DND-41 (cell line): ENCODE measurements around the gene SET.

Source experiments
- ATAC-seq: fragments of 200-7000 bp; cut with Tn5 transposase; 3 replicates; pipeline ENCODE4 v1.9.1; 2021; ENCODE audit warnings: low read depth; ENCODE audit not compliant: insufficient read depth
- DNase-seq: peaks from one replicate; pipeline ENCODE4 v3.0.0-alpha.2; 2020
- H2AFZ ChIP-seq: 2 replicates; pipeline ENCODE4 v1.6.0; 2012; ENCODE audit warnings: low read depth, low read length
- H3K27ac ChIP-seq: 2 replicates; pipeline ENCODE4 v1.5.1; 2012; ENCODE audit warnings: low read length, inconsistent platforms
- H3K27me3 ChIP-seq: fragments of 200-600 bp; sonication (generic); 2 replicates; pipeline ENCODE4 v1.6.0; 2012; ENCODE audit warnings: low read length, mild to moderate bottlenecking, inconsistent platforms; ENCODE audit not compliant: insufficient read depth, poor library complexity
- H3K36me3 ChIP-seq: 2 replicates; pipeline ENCODE4 v1.5.1; 2012; ENCODE audit warnings: low read length, inconsistent platforms; ENCODE audit not compliant: insufficient read depth
- H3K4me1 ChIP-seq: 2 replicates; pipeline ENCODE4 v1.5.1; 2012; ENCODE audit warnings: mild to moderate bottlenecking, low read length; ENCODE audit not compliant: insufficient read depth
- H3K4me2 ChIP-seq: 2 replicates; pipeline ENCODE4 v1.6.0; 2012; ENCODE audit warnings: mild to moderate bottlenecking, moderate library complexity, low read length, inconsistent platforms; ENCODE audit not compliant: insufficient read depth
- H3K4me3 ChIP-seq, 2 experiments: fragments of 200-600 bp in 1 of 2; shearing (Covaris generic) in 1 of 2; 2 replicates each; pipeline ENCODE4 v1.5.1; 2012 to 2016; ENCODE audit warnings: inconsistent platforms in 2 of 2, low read length in 2 of 2, mild to moderate bottlenecking in 2 of 2, low read depth in 1 of 2, moderate library complexity in 1 of 2
- H3K79me2 ChIP-seq: 2 replicates; pipeline ENCODE4 v1.6.0; 2012; ENCODE audit warnings: low read length, inconsistent platforms; ENCODE audit not compliant: insufficient read depth
- H3K9ac ChIP-seq: 2 replicates; pipeline ENCODE4 v1.6.0; 2012; ENCODE audit warnings: low read depth, mild to moderate bottlenecking, inconsistent platforms, low read length, moderate library complexity
- H3K9me3 ChIP-seq: 2 replicates; pipeline ENCODE4 v1.5.1; 2012; ENCODE audit warnings: low read length, moderate library complexity, mild to moderate bottlenecking, inconsistent platforms; ENCODE audit not compliant: insufficient read depth, severe bottlenecking
- H4K20me1 ChIP-seq: 2 replicates; pipeline ENCODE4 v1.6.0; 2012; ENCODE audit warnings: low read length; ENCODE audit not compliant: insufficient read depth
- CTCF ChIP-seq: IDR thresholded peaks from 2 replicates; pipeline ENCODE4 v1.5.1; 2012; ENCODE audit warnings: borderline replicate concordance, low read length, moderate library complexity, mild to moderate bottlenecking; ENCODE audit not compliant: poor library complexity, severe bottlenecking; ENCODE audit errors: extremely low read depth
- EZH2 ChIP-seq: IDR thresholded peaks from 3 replicates; pipeline ENCODE4 v1.6.1; 2012; ENCODE audit warnings: borderline replicate concordance, low read depth, mild to moderate bottlenecking, moderate library complexity, low read length, inconsistent platforms; ENCODE audit not compliant: severe bottlenecking

The SET gene

DNA sequence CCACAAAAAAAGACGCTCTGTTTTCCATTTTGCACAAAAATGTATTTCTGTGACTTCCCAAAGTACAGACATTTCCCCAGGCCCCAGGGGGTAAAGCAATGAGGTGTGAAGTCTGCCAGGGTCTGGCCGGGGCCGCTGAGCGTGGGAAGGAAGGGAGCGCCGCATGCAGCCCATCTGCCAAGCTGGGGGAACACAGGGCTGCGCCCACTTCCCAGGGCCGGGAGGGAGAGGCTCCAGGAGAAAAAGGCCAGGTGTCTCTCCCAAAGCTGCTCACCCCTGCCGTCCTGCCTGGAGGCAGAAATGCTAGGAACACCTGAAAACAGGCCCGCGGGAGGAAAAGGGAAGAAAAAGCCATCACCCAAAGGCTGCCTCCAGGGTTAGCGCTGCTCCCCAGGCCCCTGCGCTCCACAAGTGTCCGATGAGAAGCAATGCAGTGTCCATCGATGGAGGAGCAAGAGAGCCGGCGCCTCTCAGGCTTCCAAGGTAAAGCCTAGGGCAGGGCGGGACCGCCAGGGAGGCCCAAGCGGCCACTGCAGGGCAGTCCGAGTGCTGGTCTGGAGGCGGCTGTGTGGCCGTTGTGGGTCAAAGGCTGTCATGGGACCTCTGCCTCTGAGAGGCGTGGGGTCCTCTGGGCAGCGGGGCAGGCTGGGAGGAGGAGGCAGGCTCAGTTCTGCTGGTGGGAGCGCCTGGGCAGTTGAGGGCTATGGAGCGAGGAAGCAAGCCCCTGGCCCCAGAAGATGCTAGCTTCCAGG is 40.9 kb downstream of the SET start:
- H4K20me1 ChIP-seq, result no peaks in the 10 kb centered on the region
- DNase-seq, result no peak
- ATAC-seq, result no peak
- H3K4me2 ChIP-seq, result no peak overlapping the region
- no peak overlapping the region for H3K4me3 ChIP-seq
- peaks cover 3% of the 10 kb centered on the region; the same call in 1 of the 2 replicates for H3K79me2 ChIP-seq
- H3K27me3 ChIP-seq, result no peaks in the 10 kb centered on the region
- H2AFZ ChIP-seq, result no peak overlapping the region
- no peaks in the 10 kb centered on the region for H3K9me3 ChIP-seq
- H3K36me3 ChIP-seq, result peaks cover 27% of the 10 kb centered on the region
- H3K27ac ChIP-seq, result no peak overlapping the region
- no peak overlapping the region for H3K9ac ChIP-seq
- TF ChIP-seq CTCF (no peak), EZH2 (no peak)
- peaks cover 19% of the 10 kb centered on the region for H3K4me1 ChIP-seq

DNA sequence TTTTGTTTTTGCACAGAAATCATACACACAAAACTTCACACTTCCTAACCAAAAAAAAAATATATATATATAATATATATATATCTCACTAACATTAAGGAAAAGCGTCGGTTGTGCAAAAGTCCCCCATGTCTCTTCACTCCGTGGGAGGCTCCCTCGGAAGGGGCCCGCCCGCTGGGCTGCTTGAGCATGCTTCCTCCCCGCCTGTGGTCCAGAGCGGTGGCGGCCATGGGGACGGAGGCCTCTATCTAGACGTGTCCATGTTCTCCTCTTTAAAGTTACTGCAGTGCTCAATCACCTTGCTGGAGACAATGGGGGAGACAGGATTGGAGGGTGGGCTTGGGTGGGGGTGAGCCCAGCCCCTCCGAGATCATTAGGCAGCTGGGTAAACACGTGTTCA is 42.1 kb downstream of the SET start:
- Histone ChIP-seq H3K79me2 (no peaks in the 10 kb centered on the region), H3K4me3 (no peak overlapping the region), H3K4me2 (no peak overlapping the region), H3K9ac (no peak overlapping the region), H3K27ac (no peak overlapping the region), H3K4me1 (peaks cover 8% of the 10 kb centered on the region; the same call in 1 of the 2 replicates), H3K9me3 (no peaks in the 10 kb centered on the region), H2AFZ (no peak overlapping the region), H3K36me3 (peaks cover 31% of the 10 kb centered on the region), H4K20me1 (no peaks in the 10 kb centered on the region), H3K27me3 (no peaks in the 10 kb centered on the region)
- TF ChIP-seq EZH2 (no peak), CTCF (no peak)
- DNase-seq, result no peak
- ATAC-seq, result no peak

DNA sequence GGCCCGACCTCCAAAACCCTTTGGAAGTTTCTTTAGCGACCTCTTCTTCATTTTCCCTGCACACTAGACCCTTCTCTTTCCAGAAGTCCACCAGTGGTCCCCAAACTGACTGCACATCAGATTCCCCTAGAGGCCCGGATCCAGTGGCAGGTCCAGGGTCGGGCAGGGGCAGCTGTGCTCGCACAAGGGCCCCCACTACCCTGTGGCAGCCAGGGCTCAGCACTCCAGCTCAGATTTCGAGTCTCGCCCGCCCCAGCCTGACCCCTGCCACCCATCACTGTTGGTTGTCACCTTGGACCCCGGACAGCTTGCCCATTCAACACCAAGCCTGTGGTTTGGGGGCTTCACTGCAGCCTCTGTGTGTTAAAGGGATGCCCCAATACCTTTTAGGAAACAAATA is 42.7 kb downstream of the SET start:
- TF ChIP-seq CTCF (no peak), EZH2 (no peak)

GRCh38 chr9:128732576-128732975 is 43.6 kb downstream of the SET start:
- Histone ChIP-seq H3K27ac (no peak overlapping the region), H3K4me1 (peaks cover 5% of the 10 kb centered on the region; the same call in 1 of the 2 replicates), H4K20me1 (no peaks in the 10 kb centered on the region), H3K4me2 (no peak overlapping the region), H3K9ac (no peak overlapping the region), H3K9me3 (no peaks in the 10 kb centered on the region), H3K4me3 (no peak overlapping the region), H3K36me3 (peaks cover 34% of the 10 kb centered on the region), H2AFZ (no peak overlapping the region), H3K79me2 (no peaks in the 10 kb centered on the region), H3K27me3 (no peaks in the 10 kb centered on the region)
- no peak for DNase-seq
- ATAC-seq, result no peak
- TF ChIP-seq CTCF (no peak), EZH2 (no peak)

More for the DNA sequence above, 42.7 kb downstream of the SET start:
- DNase-seq (no peak), ATAC-seq (no peak)
- Histone ChIP-seq H3K4me3 (no peak overlapping the region), H3K36me3 (peaks cover 31% of the 10 kb centered on the region), H2AFZ (no peak overlapping the region), H3K4me1 (peaks cover 7% of the 10 kb centered on the region; the same call in 1 of the 2 replicates), H4K20me1 (no peaks in the 10 kb centered on the region), H3K27me3 (no peaks in the 10 kb centered on the region), H3K9me3 (no peaks in the 10 kb centered on the region), H3K79me2 (no peaks in the 10 kb centered on the region), H3K27ac (no peak overlapping the region), H3K9ac (no peak overlapping the region), H3K4me2 (no peak overlapping the region)
